HepG2 (cell line): ENCODE data around the gene NOTUM. TPM values are rescaled to one million over a fixed set of nuclear protein-coding genes. Genes with fewer than 3 reads are reported as not detected.
A peak's percentile ranks its signal among the peaks of the same experiment; 100 is the strongest.

Source experiments
- AHR ChIP-seq: IDR thresholded peaks from 2 replicates; pipeline ENCODE4 v1.6.1; 2018; ENCODE audit warnings: missing genetic modification reagents, missing compliant biosample characterization
- ARNT ChIP-seq: fragments of 450-650 bp; IDR thresholded peaks from 2 replicates; pipeline ENCODE4 v1.6.1; 2017
- BRD4 ChIP-seq: sonication (generic); formaldehyde crosslinking; IDR thresholded peaks from 2 replicates; pipeline ENCODE4 v1.4.0; 2020; ENCODE audit warnings: missing genetic modification reagents
- EED ChIP-seq: sonication (generic); formaldehyde crosslinking; IDR thresholded peaks from 2 replicates; pipeline ENCODE4 v1.5.0; 2020; ENCODE audit warnings: mild to moderate bottlenecking, missing genetic modification reagents
- ERF ChIP-seq: IDR thresholded peaks from 2 replicates; pipeline ENCODE4 v1.6.1; 2018; ENCODE audit warnings: missing biosample characterization, missing genetic modification reagents
- ETV5 ChIP-seq: IDR thresholded peaks from 2 replicates; pipeline ENCODE4 v1.6.1; 2018; ENCODE audit warnings: missing biosample characterization, missing genetic modification reagents, inconsistent platforms, borderline replicate concordance
- HNRNPLL ChIP-seq: fragments of 200-400 bp; formaldehyde crosslinking; IDR thresholded peaks from 2 replicates; pipeline ENCODE4 v1.6.1; 2017; ENCODE audit warnings: mild to moderate bottlenecking, low read depth, low read length; ENCODE audit not compliant: poor library complexity, severe bottlenecking
- HOXA5 ChIP-seq: sonication (generic); formaldehyde crosslinking; IDR thresholded peaks from 2 replicates; pipeline ENCODE4 v1.4.0; 2020; ENCODE audit warnings: missing genetic modification reagents
- MEIS2 ChIP-seq: sonication (generic); formaldehyde crosslinking; IDR thresholded peaks from 2 replicates; pipeline ENCODE4 v1.9.0; 2021; ENCODE audit warnings: mild to moderate bottlenecking, missing genetic modification reagents
- MLX ChIP-seq: IDR thresholded peaks from 2 replicates; pipeline ENCODE4 v1.6.1; 2016
- NONO ChIP-seq, 2 experiments: fragments of 450-650 bp in 1 of 2; sonication (generic) in 1 of 2; formaldehyde crosslinking in 1 of 2; IDR thresholded peaks in 1 of 2; conservative IDR thresholded peaks in 1 of 2; 2 replicates each; pipeline versions ENCODE4 v1.6.1 to v1.8.0; 2017 to 2022; ENCODE audit warnings: mild to moderate bottlenecking in 1 of 2, missing genetic modification reagents in 1 of 2, moderate library complexity in 1 of 2
- SNAI1 ChIP-seq: sonication (generic); formaldehyde crosslinking; IDR thresholded peaks from 2 replicates; pipeline ENCODE4 v1.5.0; 2020; ENCODE audit warnings: mild to moderate bottlenecking, missing genetic modification reagents, borderline replicate concordance
- SYNCRIP ChIP-seq: fragments of 200-400 bp; formaldehyde crosslinking; IDR thresholded peaks from 2 replicates; pipeline ENCODE4 v1.6.1; 2018; ENCODE audit warnings: mild to moderate bottlenecking, low read depth, low read length; ENCODE audit not compliant: insufficient read depth
- XBP1 ChIP-seq: sonication (generic); formaldehyde crosslinking; IDR thresholded peaks from 2 replicates; pipeline ENCODE4 v1.5.0; 2020; ENCODE audit warnings: missing genetic modification reagents
- YEATS2 ChIP-seq: sonication (generic); formaldehyde crosslinking; IDR thresholded peaks from 2 replicates; pipeline ENCODE4 v1.4.0; 2020; ENCODE audit warnings: missing genetic modification reagents, borderline replicate concordance
- ZC3H4 ChIP-seq: sonication (generic); formaldehyde crosslinking; IDR thresholded peaks from 2 replicates; pipeline ENCODE4 v1.4.0; 2020; ENCODE audit warnings: missing genetic modification reagents, borderline replicate concordance
- ZFX ChIP-seq: sonication (generic); formaldehyde crosslinking; IDR thresholded peaks from 2 replicates; pipeline ENCODE4 v1.4.0; 2020; ENCODE audit warnings: mild to moderate bottlenecking, low read depth, missing genetic modification reagents, moderate library complexity
- ZNF17 ChIP-seq: sonication (generic); formaldehyde crosslinking; IDR thresholded peaks from 2 replicates; pipeline ENCODE4 v1.5.0; 2020; ENCODE audit warnings: mild to moderate bottlenecking, missing genetic modification reagents
- ZNF496 ChIP-seq: sonication (generic); formaldehyde crosslinking; IDR thresholded peaks from 2 replicates; pipeline ENCODE4 v1.8.1; 2023; ENCODE audit warnings: mild to moderate bottlenecking, moderate library complexity, missing genetic modification reagents; ENCODE audit not compliant: insufficient replicate concordance
- ZNF549 ChIP-seq: sonication (generic); formaldehyde crosslinking; IDR thresholded peaks from 2 replicates; pipeline ENCODE4 v1.5.0; 2020; ENCODE audit warnings: missing genetic modification reagents
- ZNF709 ChIP-seq: sonication (generic); formaldehyde crosslinking; IDR thresholded peaks from 2 replicates; pipeline ENCODE4 v1.5.0; 2020; ENCODE audit warnings: mild to moderate bottlenecking, missing genetic modification reagents
- polyA plus RNA-seq, 8 experiments: library from polyadenylated mRNA; depleted of rRNA in 3 of 8; stranded (reverse) in 7 of 8; unstranded in 1 of 8; fragments of >200 nt; fragmentation: Illumina TruSeq in 4 of 8; extraction: Trizol in 4 of 8; gene quantifications; 2 replicates each; pipeline versions ENCODE4 v1.2.1 to v1.2.3, GENCODE V29; 2011 to 2016; ENCODE audit warnings: low read depth in 4 of 8, missing spikeins in 1 of 8, mixed read lengths in 1 of 8; ENCODE audit not compliant: insufficient read depth in 1 of 8
- total RNA-seq, 5 experiments: library from RNA; depleted of rRNA; stranded (reverse); fragments of >200 nt; fragmentation: Illumina TruSeq; extraction: Trizol; gene quantifications; 2 replicates each; pipeline ENCODE4 v1.2.3, GENCODE V29; 2016; ENCODE audit warnings: low read depth in 1 of 5
- TF ChIP-seq, protein P1 (sequence below): sonication (generic); formaldehyde crosslinking; IDR thresholded peaks from 2 replicates; pipeline ENCODE4 v1.5.0; 2020; ENCODE audit warnings: missing genetic modification reagents, mild to moderate bottlenecking, borderline replicate concordance
- TF ChIP-seq, protein P2 (sequence below): sonication (generic); formaldehyde crosslinking; IDR thresholded peaks from 2 replicates; pipeline ENCODE4 v1.8.1; 2023; ENCODE audit warnings: mild to moderate bottlenecking, missing genetic modification reagents, borderline replicate concordance
- TF ChIP-seq, protein P3 (sequence below): sonication (generic); formaldehyde crosslinking; IDR thresholded peaks from 2 replicates; pipeline ENCODE4 v1.5.1; 2020; ENCODE audit warnings: mild to moderate bottlenecking, missing genetic modification reagents

NOTUM gene
- total and polyA plus RNA-seq, 2 of the 13 experiments (the other 11 are each of a cell fraction or from before 2014, with no cell fraction given) = 150 to 160 TPM

DNA sequence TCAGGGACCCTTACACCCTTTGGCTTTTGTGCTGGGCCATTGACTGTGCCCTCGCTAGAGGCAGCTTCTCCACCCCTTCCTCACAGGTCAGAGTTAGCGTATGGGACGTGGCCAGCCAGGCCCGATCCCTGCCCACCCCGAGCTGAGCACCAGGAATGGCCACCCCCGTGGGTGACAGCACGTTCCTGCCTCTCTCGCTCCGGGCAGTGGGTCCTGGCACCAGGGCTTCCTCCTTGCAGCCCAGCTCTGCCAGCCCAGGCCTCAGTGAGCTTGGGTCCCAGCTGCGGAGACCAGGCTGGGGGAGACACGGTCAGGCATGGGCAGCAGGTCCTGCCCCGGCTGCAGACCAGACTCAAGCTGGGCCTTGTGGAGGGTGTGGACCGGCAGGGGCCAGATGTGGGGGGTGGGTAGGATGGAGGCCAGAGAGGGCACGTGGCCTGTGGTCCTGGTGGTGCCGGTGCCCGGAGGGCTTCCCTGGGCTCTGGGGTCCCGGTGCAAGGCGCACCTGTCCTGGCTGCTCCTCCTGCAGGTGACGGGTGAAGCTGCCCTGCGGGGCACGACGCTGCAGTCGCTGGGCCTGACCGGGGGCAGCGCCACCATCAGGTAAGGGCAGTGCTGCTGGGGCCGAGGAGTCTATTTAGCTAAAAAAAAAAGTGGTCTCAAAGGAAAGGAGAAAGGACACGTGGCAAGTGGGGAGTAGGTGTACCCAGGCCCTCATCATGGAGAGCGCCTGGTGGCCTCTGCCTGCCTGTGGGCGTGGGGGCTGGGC is 34.7 kb upstream of the NOTUM start (continued):
- TF ChIP-seq, protein P1, sequence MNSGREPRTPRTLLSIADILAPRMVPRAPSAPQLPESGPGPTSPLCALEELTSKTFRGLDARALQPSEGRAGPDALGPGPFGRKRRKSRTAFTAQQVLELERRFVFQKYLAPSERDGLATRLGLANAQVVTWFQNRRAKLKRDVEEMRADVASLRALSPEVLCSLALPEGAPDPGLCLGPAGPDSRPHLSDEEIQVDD (CRISPR knock-in tag) = 0 out of 2 replicates have a peak, but pooled peaks have one; percentile 78
- TF ChIP-seq EED (CRISPR knock-in tag) (peak; percentile 88), ZFX (CRISPR knock-in tag) (peak; percentile 75), XBP1 (CRISPR knock-in tag) (no peak), MLX (CRISPR knock-in tag) (peak; percentile 59; the same call in 1 of the 2 replicates), ZNF549 (no peak), ZNF17 (no peak), ZNF709 (CRISPR knock-in tag) (no peak), YEATS2 (CRISPR knock-in tag) (no peak; the same call in 1 of the 2 replicates), ARNT (no peak), SYNCRIP (no peak), BRD4 (CRISPR knock-in tag) (peak; percentile 18; the same call in 1 of the 2 replicates), HOXA5 (no peak; the same call in 1 of the 2 replicates), ZNF496 (CRISPR knock-in tag) (no peak), ZC3H4 (peak; percentile 99), AHR (CRISPR knock-in tag) (peak; percentile 52; the same call in 1 of the 2 replicates), NONO (IDR thresholded peaks at IDR 0.05) (no peak), NONO (CRISPR knock-in tag; conservative IDR thresholded peaks at IDR 0.05) (peak; percentile 90), SNAI1 (CRISPR knock-in tag) (no peak), HNRNPLL (no peak), MEIS2 (peak; percentile 45; the same call in 1 of the 2 replicates), ETV5 (CRISPR knock-in tag) (peak; percentile 14), ERF (no peak)
- TF ChIP-seq, protein P2, sequence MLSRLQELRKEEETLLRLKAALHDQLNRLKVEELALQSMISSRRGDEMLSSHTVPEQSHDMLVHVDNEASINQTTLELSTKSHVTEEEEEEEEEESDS = no peak
- TF ChIP-seq, protein P3, sequence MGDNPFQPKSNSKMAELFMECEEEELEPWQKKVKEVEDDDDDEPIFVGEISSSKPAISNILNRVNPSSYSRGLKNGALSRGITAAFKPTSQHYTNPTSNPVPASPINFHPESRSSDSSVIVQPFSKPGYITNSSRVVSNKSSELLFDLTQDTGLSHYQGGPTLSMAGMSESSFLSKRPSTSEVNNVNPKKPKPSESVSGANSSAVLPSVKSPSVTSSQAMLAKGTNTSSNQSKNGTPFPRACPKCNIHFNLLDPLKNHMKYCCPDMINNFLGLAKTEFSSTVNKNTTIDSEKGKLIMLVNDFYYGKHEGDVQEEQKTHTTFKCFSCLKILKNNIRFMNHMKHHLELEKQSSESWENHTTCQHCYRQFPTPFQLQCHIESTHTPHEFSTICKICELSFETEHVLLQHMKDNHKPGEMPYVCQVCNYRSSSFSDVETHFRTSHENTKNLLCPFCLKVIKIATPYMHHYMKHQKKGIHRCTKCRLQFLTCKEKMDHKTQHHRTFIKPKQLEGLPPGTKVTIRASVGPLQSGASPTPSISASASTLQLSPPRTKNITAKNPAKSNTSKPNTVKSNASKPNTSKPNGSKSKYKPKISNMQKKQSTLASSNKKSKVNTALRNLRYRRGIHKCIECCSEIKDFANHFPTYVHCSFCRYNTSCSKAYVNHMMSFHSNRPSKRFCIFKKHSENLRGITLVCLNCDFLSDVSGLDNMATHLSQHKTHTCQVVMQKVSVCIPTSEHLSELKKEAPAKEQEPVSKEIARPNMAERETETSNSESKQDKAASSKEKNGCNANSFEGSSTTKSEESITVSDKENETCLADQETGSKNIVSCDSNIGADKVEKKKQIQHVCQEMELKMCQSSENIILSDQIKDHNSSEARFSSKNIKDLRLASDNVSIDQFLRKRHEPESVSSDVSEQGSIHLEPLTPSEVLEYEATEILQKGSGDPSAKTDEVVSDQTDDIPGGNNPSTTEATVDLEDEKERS = no peak; the same call in 1 of the 2 replicates
